Breast epithelium (tissue), 3 donors: ENCODE data around the gene MYL10.

Source experiments
- CTCF ChIP-seq, 3 donors: fragments of 450-650 bp; IDR thresholded peaks; one replicate each; pipeline ENCODE4 v1.5.1; 2016 to 2017; ENCODE audit warnings: antibody characterized with exemption in 3 of 3, mild to moderate bottlenecking in 3 of 3, moderate library complexity in 3 of 3
- POLR2A ChIP-seq: fragments of 450-650 bp; IDR thresholded peaks from one replicate; pipeline ENCODE4 v1.6.1; 2016; ENCODE audit warnings: antibody characterized with exemption, mild to moderate bottlenecking, moderate library complexity

GRCh38 chr7:101671371-101672356 is 42.6 kb upstream of the MYL10 start:
- TF ChIP-seq CTCF (IDR thresholded peaks at IDR 0.05) (no peak), POLR2A (no peak)
